ENCODE results near the gene GLS2. TPM values are rescaled to one million over a fixed set of nuclear protein-coding genes. Genes with fewer than 3 reads are reported as not detected.

The GLS2 gene
- total and polyA plus RNA-seq, 10 of the 15 experiments (the other 5 are each of a cell fraction or from before 2014, with no cell fraction given): 0.64 to 6.4 (median 3.3) TPM

DNA sequence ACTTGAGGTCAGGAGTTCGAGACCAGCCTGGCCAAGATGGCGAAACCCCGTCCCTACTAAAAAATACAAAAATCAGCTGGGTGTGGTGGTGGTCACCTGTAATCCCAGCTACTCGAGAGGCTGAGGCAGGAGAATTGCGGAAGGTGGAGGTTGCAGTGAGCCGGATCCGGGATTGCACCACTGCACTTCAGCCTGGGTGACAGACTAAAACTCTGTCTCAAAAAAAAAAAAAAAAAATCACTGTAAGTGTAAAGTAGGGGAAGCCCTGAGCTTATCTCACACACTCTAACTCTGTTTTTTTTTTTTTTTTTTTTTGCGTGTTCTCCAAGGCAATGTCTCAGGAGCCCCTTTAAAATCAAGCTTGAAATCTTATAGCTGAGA is 33.2 kb upstream of the GLS2 start:
- Histone ChIP-seq H3K4me2 (ENCODE audit: control insufficient read depth, insufficient read depth) (peak overlapping the region; percentile 25; the same call in 1 of the 2 replicates), H3K36me3 (ENCODE audit: control insufficient read depth in 2 of 2, insufficient read depth in 2 of 2, low read length in 1 of 2) (no peaks in the 10 kb centered on the region), H3K79me2 (ENCODE audit: control insufficient read depth, insufficient read depth, low read length) (no peaks in the 10 kb centered on the region), H4K20me1 (ENCODE audit: control insufficient read depth, insufficient read depth) (no peaks in the 10 kb centered on the region), H2AFZ (ENCODE audit: control insufficient read depth, low read depth, low read length) (peak overlapping the region; percentile 69), H3K9me3 (replicated peaks; ENCODE audit: control insufficient read depth, insufficient read depth, low read length) (no peaks in the 10 kb centered on the region), H3K27me3 (replicated peaks in 1 of 2; ENCODE audit: control insufficient read depth in 2 of 2, insufficient read depth in 2 of 2, low read length in 1 of 2) (no peaks in the 10 kb centered on the region; a peak in 1 of 4 replicates), H3K4me3 (peak overlapping the region; percentile 55; the same call in 1 of the 2 replicates), H3K9ac (ENCODE audit: control insufficient read depth, insufficient read depth, low read length) (no peak overlapping the region; the same call in 1 of the 2 replicates), H3K4me1 (ENCODE audit: control insufficient read depth, insufficient read depth, low read length) (peaks cover 4% of the 10 kb centered on the region; the same call in 1 of the 2 replicates), H3K27ac (ENCODE audit: control insufficient read depth, insufficient read depth) (no peak overlapping the region)
- ATAC-seq (no peak), DNase-seq (ENCODE audit: low read depth, low spot score) (no peak), FAIRE-seq (no peak)
- ChIA-PET RAD21 (ENCODE audit: unreplicated experiment) (interaction anchor here (0.6 to 1.5 kb wide), 4 partner anchors 9 to 116 kb away, joined by 3 to 11 read pairs (median 4); no protein-coding TSS in a partner anchor), POLR2A (interaction anchor here (0.5 to 1.9 kb wide), 9 partner anchors 45 to 791 kb away, joined by 3 to 7 read pairs (median 4); partner anchors contain the start of gene BAZ2A), SMC1A (ENCODE audit: uncharacterized antibody, unreplicated experiment) (interaction anchor here (0.6 to 2.7 kb wide), 10 partner anchors 10 to 237 kb away, joined by 3 to 10 read pairs (median 3); no protein-coding TSS in a partner anchor), CTCF (interaction anchor here (0.7 to 3.6 kb wide), 8 partner anchors 16 to 115 kb away, joined by 3 to 18 read pairs (median 4); no protein-coding TSS in a partner anchor)
- no peak for TF ChIP-seq E2F4 (IDR thresholded peaks at IDR 0.05; ENCODE audit: low read depth, low read length)
- no peak for TF ChIP-seq FOXK2 (IDR thresholded peaks at IDR 0.05)
- no peak for TF ChIP-seq HDGF (IDR thresholded peaks at IDR 0.05)
- TF ChIP-seq, protein P1, sequence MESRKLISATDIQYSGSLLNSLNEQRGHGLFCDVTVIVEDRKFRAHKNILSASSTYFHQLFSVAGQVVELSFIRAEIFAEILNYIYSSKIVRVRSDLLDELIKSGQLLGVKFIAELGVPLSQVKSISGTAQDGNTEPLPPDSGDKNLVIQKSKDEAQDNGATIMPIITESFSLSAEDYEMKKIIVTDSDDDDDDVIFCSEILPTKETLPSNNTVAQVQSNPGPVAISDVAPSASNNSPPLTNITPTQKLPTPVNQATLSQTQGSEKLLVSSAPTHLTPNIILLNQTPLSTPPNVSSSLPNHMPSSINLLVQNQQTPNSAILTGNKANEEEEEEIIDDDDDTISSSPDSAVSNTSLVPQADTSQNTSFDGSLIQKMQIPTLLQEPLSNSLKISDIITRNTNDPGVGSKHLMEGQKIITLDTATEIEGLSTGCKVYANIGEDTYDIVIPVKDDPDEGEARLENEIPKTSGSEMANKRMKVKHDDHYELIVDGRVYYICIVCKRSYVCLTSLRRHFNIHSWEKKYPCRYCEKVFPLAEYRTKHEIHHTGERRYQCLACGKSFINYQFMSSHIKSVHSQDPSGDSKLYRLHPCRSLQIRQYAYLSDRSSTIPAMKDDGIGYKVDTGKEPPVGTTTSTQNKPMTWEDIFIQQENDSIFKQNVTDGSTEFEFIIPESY (IDR thresholded peaks at IDR 0.05): no peak
- peak; percentile 26; the same call in 1 of the 2 replicates for TF ChIP-seq ZNF384 (IDR thresholded peaks at IDR 0.05; ENCODE audit: borderline replicate concordance, low read depth, low read length)
- TF ChIP-seq PML (IDR thresholded peaks at IDR 0.05; ENCODE audit: low read length): no peak
- intact Hi-C loops (cut with micrococcal nuclease; ENCODE audit: unreplicated experiment) (no loop called here), in situ Hi-C loops (cut with MboI) (loop anchor here (5.0 kb wide), 1 partner anchor 71 kb away; no protein-coding TSS in a partner anchor)
- no TSS peak for BruUV-seq (replicated peaks)
- 55% methylated on average over 3 of the region's 8 CpGs for WGBS (ENCODE audit: insufficient coverage, insufficient replicate concordance, low lambda C conversion rate, missing lambda C conversion rate)

All from GM12878 (cell line).